K562 (cell line): ENCODE results near the gene DAPK2. TPM values are rescaled to one million over a fixed set of nuclear protein-coding genes. Genes with fewer than 3 reads are reported as not detected.

Experiments used
- ARID1B ChIP-seq: fragments of 450-650 bp; IDR thresholded peaks from 2 replicates; pipeline ENCODE4 v1.6.1; 2016; ENCODE audit warnings: antibody characterized with exemption, mild to moderate bottlenecking, inconsistent platforms
- ASH1L ChIP-seq: fragments of 450-650 bp; IDR thresholded peaks from 2 replicates; pipeline ENCODE4 v1.6.1; 2018; ENCODE audit warnings: borderline replicate concordance, mild to moderate bottlenecking, low read depth; ENCODE audit not compliant: partially characterized antibody
- BHLHE40 ChIP-seq: IDR thresholded peaks from 2 replicates; pipeline ENCODE4 v1.6.1; 2011; ENCODE audit warnings: low read length, improper control_type of control experiment
- FOS ChIP-seq: IDR thresholded peaks from 3 replicates; pipeline ENCODE4 v1.6.1; 2011; ENCODE audit not compliant: insufficient read length; ENCODE audit errors: extremely low read depth
- HDAC1 ChIP-seq, 2 experiments: fragments of 450-650 bp; IDR thresholded peaks; 2 replicates each; pipeline ENCODE4 v1.6.1; 2016 to 2017; ENCODE audit warnings: inconsistent platforms in 1 of 2, mild to moderate bottlenecking in 1 of 2, moderate library complexity in 1 of 2
- JUN ChIP-seq, 2 experiments: sonication (generic) in 1 of 2; formaldehyde crosslinking in 1 of 2; IDR thresholded peaks; 2 replicates each; pipeline versions ENCODE4 v1.6.1 to v1.8.0; 2012 to 2022; ENCODE audit warnings: borderline replicate concordance in 2 of 2, mild to moderate bottlenecking in 2 of 2, improper control_type of control experiment in 1 of 2, low read depth in 1 of 2, low read length in 1 of 2, missing genetic modification reagents in 1 of 2
- JUND ChIP-seq, 2 experiments: IDR thresholded peaks; 2 replicates in 1 of 2; 3 replicates in 1 of 2; pipeline ENCODE4 v1.6.1; 2011; ENCODE audit warnings: borderline replicate concordance in 2 of 2, low read depth in 2 of 2, low read length in 2 of 2, improper control_type of control experiment in 1 of 2, missing biosample characterization in 1 of 2, missing genetic modification characterization in 1 of 2, missing genetic modification reagents in 1 of 2
- KAT7 ChIP-seq: sonication (generic); formaldehyde crosslinking; IDR thresholded peaks from 2 replicates; pipeline ENCODE4 v1.8.0; 2022; ENCODE audit warnings: missing genetic modification reagents, mild to moderate bottlenecking, borderline replicate concordance
- MLLT1 ChIP-seq, 2 experiments: fragments of 450-650 bp; IDR thresholded peaks; 2 replicates each; pipeline ENCODE4 v1.6.1; 2016
- NFXL1 ChIP-seq: fragments of 450-650 bp; formaldehyde crosslinking; IDR thresholded peaks from 2 replicates; pipeline ENCODE4 v1.4.0; 2021; ENCODE audit warnings: mild to moderate bottlenecking
- NFYB ChIP-seq: IDR thresholded peaks from 2 replicates; pipeline ENCODE4 v1.6.1; 2011; ENCODE audit warnings: mild to moderate bottlenecking, moderate library complexity; ENCODE audit not compliant: insufficient read length; ENCODE audit errors: extremely low read depth
- PHB2 ChIP-seq: fragments of 450-650 bp; IDR thresholded peaks from 2 replicates; pipeline ENCODE4 v1.6.1; 2017; ENCODE audit warnings: low read depth
- RAD21 ChIP-seq, 2 experiments: fragments of 250-450 bp in 1 of 2; fragments of 450-650 bp in 1 of 2; sonication (Bioruptor Pico) in 1 of 2; formaldehyde crosslinking in 1 of 2; IDR thresholded peaks in 1 of 2; conservative IDR thresholded peaks in 1 of 2; 2 replicates each; pipeline versions ENCODE4 v1.4.0 to v1.8.0; 2020 to 2022; ENCODE audit warnings: mild to moderate bottlenecking in 2 of 2, moderate library complexity in 1 of 2
- RBBP5 ChIP-seq: fragments of 200-600 bp; sonication (generic); IDR thresholded peaks from 2 replicates; pipeline ENCODE4 v1.6.1; 2012; ENCODE audit warnings: borderline replicate concordance, mild to moderate bottlenecking, low read length, control low read depth, inconsistent platforms; ENCODE audit not compliant: insufficient read depth, poor library complexity, severe bottlenecking
- SMARCA4 ChIP-seq: fragments of 450-650 bp; IDR thresholded peaks from 2 replicates; pipeline ENCODE4 v1.6.1; 2016
- SMARCE1 ChIP-seq: fragments of 450-650 bp; IDR thresholded peaks from 2 replicates; pipeline ENCODE4 v1.7.1; 2016; ENCODE audit warnings: mild to moderate bottlenecking
- USF2 ChIP-seq: sonication (generic); formaldehyde crosslinking; IDR thresholded peaks from 2 replicates; pipeline ENCODE4 v1.5.0; 2020; ENCODE audit warnings: missing genetic modification reagents
- ZBTB8A ChIP-seq: fragments of 450-650 bp; IDR thresholded peaks from 2 replicates; pipeline ENCODE4 v1.6.1; 2018; ENCODE audit warnings: mild to moderate bottlenecking, moderate library complexity; ENCODE audit not compliant: partially characterized antibody
- ZNF263 ChIP-seq: sonication (generic); formaldehyde crosslinking; IDR thresholded peaks from 2 replicates; pipeline ENCODE4 v1.8.0; 2022; ENCODE audit warnings: mild to moderate bottlenecking, missing genetic modification reagents, borderline replicate concordance
- ZSCAN32 ChIP-seq: fragments of 450-650 bp; formaldehyde crosslinking; IDR thresholded peaks from 2 replicates; pipeline ENCODE4 v1.4.0; 2020; ENCODE audit warnings: mild to moderate bottlenecking, moderate library complexity
- polyA plus RNA-seq, 8 experiments: library from polyadenylated mRNA; depleted of rRNA in 4 of 8; stranded (reverse) in 5 of 8; unstranded in 3 of 8; fragments of >200 nt; fragmentation: Nextera tagmentation in 2 of 8; fragmentation: Illumina TruSeq in 1 of 8; extraction: Ambion mirVana in 2 of 8; extraction: Trizol in 1 of 8; gene quantifications; 2 replicates each; pipeline versions ENCODE4 v1.2.1 to v1.2.3, GENCODE V29; 2011 to 2014; ENCODE audit warnings: inconsistent platforms in 1 of 8, missing spikeins in 1 of 8
- total RNA-seq, 7 experiments: library from RNA; depleted of rRNA in 6 of 7; stranded (reverse); fragments of >200 nt in 6 of 7; fragmentation: Illumina TruSeq in 2 of 7; extraction: Trizol in 2 of 7; gene quantifications; 2 replicates each; pipeline versions ENCODE4 v1.2.1 to v1.2.3, GENCODE V29; 2011 to 2021; ENCODE audit warnings: low replicate concordance in 1 of 7
- TF ChIP-seq, protein P1 (sequence below): sonication (generic); formaldehyde crosslinking; IDR thresholded peaks from 2 replicates; pipeline ENCODE4 v1.9.0; 2022; ENCODE audit warnings: mild to moderate bottlenecking, missing genetic modification reagents
- TF ChIP-seq, protein P2 (sequence below): fragments of 450-650 bp; IDR thresholded peaks from 2 replicates; pipeline ENCODE4 v1.6.1; 2016

DAPK2 gene
- total and polyA plus RNA-seq, 9 of the 15 experiments (the other 6 are each of a cell fraction or from before 2014, with no cell fraction given), result 0.14 to 5.2 (median 2.2) TPM

DNA sequence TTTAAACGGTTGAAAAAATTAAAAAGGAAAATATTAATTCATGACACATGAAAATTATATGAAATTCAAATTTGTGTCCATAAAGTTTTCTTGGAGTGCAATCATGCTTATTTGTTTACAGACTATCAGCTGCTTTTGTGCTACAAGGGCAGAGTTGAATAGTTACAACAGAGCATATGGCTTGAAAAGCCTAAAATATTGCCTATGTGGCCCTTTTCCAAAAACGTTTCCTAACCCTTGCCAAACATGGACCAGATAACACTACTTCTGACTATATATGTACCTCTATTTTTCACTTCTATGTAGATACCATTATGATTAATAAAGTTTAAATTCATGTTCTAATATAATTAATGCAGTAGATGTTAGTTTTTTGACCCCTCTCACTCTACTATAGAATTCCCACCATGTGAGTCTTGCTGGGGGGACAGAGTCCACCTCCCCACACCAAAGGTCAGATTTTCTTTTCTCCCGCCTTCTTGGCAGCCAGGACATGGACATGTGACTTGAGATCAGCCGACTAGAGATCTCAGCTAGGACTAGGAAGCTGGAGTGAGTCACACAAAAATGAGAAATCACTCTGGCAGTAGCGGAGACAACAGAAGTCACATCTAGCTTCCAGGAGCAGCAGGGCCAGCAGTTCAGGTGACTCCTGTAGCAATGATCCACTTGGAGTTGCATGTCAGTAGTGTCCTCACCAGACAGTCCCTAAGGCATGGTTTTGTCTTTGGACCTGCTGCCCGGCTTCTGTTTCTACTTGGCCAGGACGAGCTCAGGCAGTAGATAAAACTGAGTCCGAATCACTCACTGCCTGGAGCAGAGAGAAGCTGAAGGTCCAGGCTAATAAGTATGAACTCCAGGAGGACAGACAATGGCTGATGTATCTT lies 24.9 kb upstream of the DAPK2 start (continued):
- TF ChIP-seq, protein P1, sequence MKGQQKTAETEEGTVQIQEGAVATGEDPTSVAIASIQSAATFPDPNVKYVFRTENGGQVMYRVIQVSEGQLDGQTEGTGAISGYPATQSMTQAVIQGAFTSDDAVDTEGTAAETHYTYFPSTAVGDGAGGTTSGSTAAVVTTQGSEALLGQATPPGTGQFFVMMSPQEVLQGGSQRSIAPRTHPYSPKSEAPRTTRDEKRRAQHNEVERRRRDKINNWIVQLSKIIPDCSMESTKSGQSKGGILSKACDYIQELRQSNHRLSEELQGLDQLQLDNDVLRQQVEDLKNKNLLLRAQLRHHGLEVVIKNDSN (CRISPR knock-in tag), result peak; percentile 83
- peak; percentile 52; the same call in 1 of the 2 replicates for TF ChIP-seq SMARCE1
- TF ChIP-seq ARID1B, result peak; percentile 24; the same call in 1 of the 2 replicates
- peak; percentile 12 for TF ChIP-seq FOS
- peak; percentile 20 for TF ChIP-seq RBBP5
- TF ChIP-seq SMARCA4, result peak; percentile 46; the same call in 1 of the 2 replicates
- TF ChIP-seq, protein P2, sequence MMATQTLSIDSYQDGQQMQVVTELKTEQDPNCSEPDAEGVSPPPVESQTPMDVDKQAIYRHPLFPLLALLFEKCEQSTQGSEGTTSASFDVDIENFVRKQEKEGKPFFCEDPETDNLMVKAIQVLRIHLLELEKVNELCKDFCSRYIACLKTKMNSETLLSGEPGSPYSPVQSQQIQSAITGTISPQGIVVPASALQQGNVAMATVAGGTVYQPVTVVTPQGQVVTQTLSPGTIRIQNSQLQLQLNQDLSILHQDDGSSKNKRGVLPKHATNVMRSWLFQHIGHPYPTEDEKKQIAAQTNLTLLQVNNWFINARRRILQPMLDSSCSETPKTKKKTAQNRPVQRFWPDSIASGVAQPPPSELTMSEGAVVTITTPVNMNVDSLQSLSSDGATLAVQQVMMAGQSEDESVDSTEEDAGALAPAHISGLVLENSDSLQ, result 0 out of 2 replicates have a peak, but pooled peaks have one; percentile 16
- no peak for TF ChIP-seq PHB2
- no peak for TF ChIP-seq ZNF263 (CRISPR knock-in tag)
- TF ChIP-seq ZSCAN32 (CRISPR knock-in tag), result no peak
- TF ChIP-seq KAT7 (CRISPR knock-in tag), result 0 out of 2 replicates have a peak, but pooled peaks have one; percentile 38
- TF ChIP-seq JUN (IDR thresholded peaks at IDR 0.05; ENCODE audit: borderline replicate concordance, low read depth, low read length), result peak; percentile 86
- TF ChIP-seq JUN (CRISPR knock-in tag; IDR thresholded peaks at IDR 0.05; ENCODE audit: borderline replicate concordance), result no peak
- TF ChIP-seq ASH1L, result no peak
- TF ChIP-seq BHLHE40, result peak; percentile 77
- peak; percentile 89; the same call in 1 of the 2 replicates for TF ChIP-seq JUND (IDR thresholded peaks at IDR 0.05; ENCODE audit: borderline replicate concordance, low read depth, low read length)
- peak; percentile 84; the same call in 1 of the 3 replicates for TF ChIP-seq JUND (tag; IDR thresholded peaks at IDR 0.05; ENCODE audit: borderline replicate concordance, low read depth, low read length)
- peak; percentile 80 for TF ChIP-seq USF2 (CRISPR knock-in tag)
- TF ChIP-seq NFXL1 (CRISPR knock-in tag), result no peak
- no peak for TF ChIP-seq HDAC1 (IDR thresholded peaks at IDR 0.05)
- TF ChIP-seq ZBTB8A, result no peak
- no peak for TF ChIP-seq NFYB
- TF ChIP-seq RAD21 (CRISPR knock-in tag; conservative IDR thresholded peaks at IDR 0.05 in 1 of 2, IDR thresholded peaks at IDR 0.05 in 1 of 2), result peak in 1 of 2 experiments; percentile 13; a peak in 1 of 4 replicates
- no peak for TF ChIP-seq MLLT1 (IDR thresholded peaks at IDR 0.05)
